Neural cell (in vitro differentiated cells): ENCODE data around the gene KNSTRN.

Experiments
- CTCF ChIP-seq: fragments of 450-650 bp; IDR thresholded peaks from 2 replicates; pipeline ENCODE4 v1.5.1; 2014; ENCODE audit warnings: antibody characterized with exemption, mild to moderate bottlenecking, moderate library complexity; ENCODE audit not compliant: poor library complexity, severe bottlenecking
- EP300 ChIP-seq: fragments of 450-650 bp; conservative IDR thresholded peaks from 2 replicates; pipeline ENCODE4 v1.6.1; 2014; ENCODE audit warnings: antibody characterized with exemption, mild to moderate bottlenecking, moderate library complexity; ENCODE audit not compliant: poor library complexity, severe bottlenecking
- EZH2 ChIP-seq: fragments of 200-600, 300-800 bp; shearing (Covaris generic), sonication (generic); IDR thresholded peaks from 2 replicates; pipeline ENCODE4 v1.6.1; 2014; ENCODE audit warnings: antibody characterized with exemption, low read length, borderline replicate concordance, mild to moderate bottlenecking; ENCODE audit not compliant: insufficient read depth, poor library complexity, severe bottlenecking
- POLR2AphosphoS5 ChIP-seq: IDR thresholded peaks from 2 replicates; pipeline ENCODE4 v1.6.1; 2012
- REST ChIP-seq: IDR thresholded peaks from 2 replicates; pipeline ENCODE4 v1.6.1; 2012; ENCODE audit warnings: borderline replicate concordance
- SMC3 ChIP-seq: fragments of 450-650 bp; conservative IDR thresholded peaks from 2 replicates; pipeline ENCODE4 v1.6.1; 2014; ENCODE audit warnings: antibody characterized with exemption, mild to moderate bottlenecking, moderate library complexity; ENCODE audit not compliant: poor library complexity

GRCh38 chr15:40439461-40439959, 57.0 kb downstream of the KNSTRN start:
- TF ChIP-seq CTCF (no peak), POLR2AphosphoS5 (no peak), EZH2 (no peak), REST (no peak), SMC3 (no peak), EP300 (no peak)
